Measurements from ENCODE around the gene ZNF23.

DNA sequence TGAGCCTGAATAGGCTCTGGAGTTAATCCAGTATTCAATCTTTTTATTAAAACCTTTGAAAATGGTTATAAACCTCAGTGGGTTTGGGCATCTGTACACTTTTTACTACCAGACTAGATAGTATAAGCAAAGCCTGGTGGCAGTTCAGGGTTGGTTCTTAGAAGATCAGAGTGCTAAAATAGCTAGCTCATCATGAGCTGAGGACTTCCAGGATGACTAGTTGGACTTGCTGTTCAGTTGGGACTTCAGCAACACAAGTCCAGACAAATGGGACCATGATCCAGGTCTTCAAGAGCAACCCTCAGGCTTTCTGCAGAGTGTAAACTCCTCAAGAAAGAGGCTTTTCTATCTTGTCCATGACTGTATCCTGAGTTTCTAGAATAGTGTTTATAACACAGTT is 28.3 kb upstream of the ZNF23 start:
- TF ChIP-seq POLR2A (IDR thresholded peaks at IDR 0.05): no peak
- TF ChIP-seq, protein P1, sequence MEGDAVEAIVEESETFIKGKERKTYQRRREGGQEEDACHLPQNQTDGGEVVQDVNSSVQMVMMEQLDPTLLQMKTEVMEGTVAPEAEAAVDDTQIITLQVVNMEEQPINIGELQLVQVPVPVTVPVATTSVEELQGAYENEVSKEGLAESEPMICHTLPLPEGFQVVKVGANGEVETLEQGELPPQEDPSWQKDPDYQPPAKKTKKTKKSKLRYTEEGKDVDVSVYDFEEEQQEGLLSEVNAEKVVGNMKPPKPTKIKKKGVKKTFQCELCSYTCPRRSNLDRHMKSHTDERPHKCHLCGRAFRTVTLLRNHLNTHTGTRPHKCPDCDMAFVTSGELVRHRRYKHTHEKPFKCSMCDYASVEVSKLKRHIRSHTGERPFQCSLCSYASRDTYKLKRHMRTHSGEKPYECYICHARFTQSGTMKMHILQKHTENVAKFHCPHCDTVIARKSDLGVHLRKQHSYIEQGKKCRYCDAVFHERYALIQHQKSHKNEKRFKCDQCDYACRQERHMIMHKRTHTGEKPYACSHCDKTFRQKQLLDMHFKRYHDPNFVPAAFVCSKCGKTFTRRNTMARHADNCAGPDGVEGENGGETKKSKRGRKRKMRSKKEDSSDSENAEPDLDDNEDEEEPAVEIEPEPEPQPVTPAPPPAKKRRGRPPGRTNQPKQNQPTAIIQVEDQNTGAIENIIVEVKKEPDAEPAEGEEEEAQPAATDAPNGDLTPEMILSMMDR (IDR thresholded peaks at IDR 0.05): no peak

Data from adrenal gland (tissue), 5 donors.